Vagina (tissue), 2 donors: Measurements from ENCODE around the gene TBC1D21. TPM values are rescaled to one million over a fixed set of nuclear protein-coding genes. Genes with fewer than 3 reads are reported as not detected.

Experiments used
- DNase-seq, 2 donors: peaks; one replicate each; pipeline ENCODE4 v3.0.0-alpha.2; 2017; ENCODE audit errors: extremely low spot score in 2 of 2
- H3K27ac ChIP-seq: fragments of 200-600 bp; sonication (generic); one replicate; pipeline ENCODE4 v1.5.1; 2019
- H3K27me3 ChIP-seq: fragments of 200-600 bp; sonication (generic); one replicate; pipeline ENCODE4 v1.5.1; 2019
- H3K36me3 ChIP-seq, 2 donors: fragments of 200-600 bp; sonication (generic); one replicate each; pipeline ENCODE4 v1.5.1; 2017 to 2019
- H3K4me1 ChIP-seq: fragments of 200-600 bp; sonication (generic); one replicate; pipeline ENCODE4 v1.5.1; 2019
- H3K4me3 ChIP-seq, 2 donors: fragments of 200-600 bp; sonication (generic); 1 replicate in 1 of 2; 2 replicates in 1 of 2; pipeline ENCODE4 v1.5.1; 2016 to 2019
- H3K9me3 ChIP-seq: fragments of 200-600 bp; sonication (generic); one replicate; pipeline ENCODE4 v1.5.1; 2019
- POLR2A ChIP-seq, 2 donors: fragments of 450-650 bp; IDR thresholded peaks; one replicate each; pipeline ENCODE4 v1.6.1; 2017; ENCODE audit warnings: antibody characterized with exemption in 2 of 2, mild to moderate bottlenecking in 2 of 2, moderate library complexity in 2 of 2
- POLR2AphosphoS5 ChIP-seq, 2 donors: sonication (generic); formaldehyde crosslinking; IDR thresholded peaks; one replicate each; pipeline ENCODE4 v1.9.0; 2017; ENCODE audit warnings: antibody characterized with exemption in 2 of 2, mild to moderate bottlenecking in 2 of 2, low read depth in 1 of 2; ENCODE audit not compliant: insufficient read depth in 1 of 2
- intact Hi-C: fragments of 100-400 bp; cut with DNase I; formaldehyde crosslinking; loops from one replicate; pipeline ENCODE4 v1.15.1; 2023
- total RNA-seq: library from RNA; depleted of rRNA; stranded (reverse); fragments of >200 nt; gene quantifications from one replicate; pipeline ENCODE4 v1.2.3, GENCODE V29; 2016
- TF ChIP-seq, protein P1 (sequence below), 3 experiments: fragments of 450-650 bp in 2 of 3; fragments of 200-600 bp in 1 of 3; sonication (generic) in 1 of 3; IDR thresholded peaks; one replicate each; pipeline ENCODE4 v1.5.1; 2017 to 2019; ENCODE audit warnings: antibody characterized with exemption in 3 of 3, mild to moderate bottlenecking in 2 of 3, moderate library complexity in 2 of 3

Gene TBC1D21
- total RNA-seq, 1 donor from 2014 or later: not detected

DNA sequence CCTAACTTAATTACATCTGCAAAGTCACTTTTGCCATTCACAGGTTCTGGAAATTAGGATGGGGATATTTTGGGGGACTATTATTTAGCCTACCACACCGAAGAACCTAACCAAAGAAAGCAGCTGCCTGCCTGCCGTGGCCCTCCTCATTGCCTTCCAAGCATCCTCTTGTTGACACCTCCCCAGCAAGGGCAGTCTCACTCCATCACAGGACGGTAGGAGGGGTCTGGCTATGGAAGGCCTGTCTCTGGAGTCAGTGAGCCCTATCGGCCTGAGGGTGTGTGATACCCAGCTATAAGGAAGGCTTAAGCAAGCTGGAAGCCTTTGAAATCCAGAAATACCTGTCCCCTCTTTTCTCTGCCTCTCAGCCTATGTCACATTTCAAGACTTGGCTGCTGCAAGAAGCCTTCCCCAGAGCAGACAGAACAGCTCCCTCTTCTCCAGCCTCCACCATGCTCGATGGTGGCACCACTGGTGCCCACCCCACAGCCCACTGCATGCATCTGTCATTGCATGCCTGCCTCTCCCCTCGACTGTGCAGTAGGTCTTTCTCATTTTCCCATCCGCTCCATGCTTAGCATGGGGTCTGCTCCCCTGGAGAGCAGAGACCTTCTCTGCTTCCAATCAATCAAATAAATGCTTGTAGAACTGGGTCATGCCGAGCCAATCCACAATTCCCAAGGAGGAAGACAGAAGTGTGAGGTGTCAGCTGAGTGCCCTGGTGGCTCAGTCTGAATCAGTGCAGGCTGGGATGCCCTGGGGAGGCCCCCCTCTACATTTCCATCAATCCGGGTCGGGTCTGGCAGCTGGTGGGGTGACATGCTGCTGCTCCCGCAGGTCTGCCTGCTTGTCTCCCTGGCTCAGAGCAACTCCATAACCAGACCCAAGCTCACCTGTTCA is 29.0 kb downstream of the TBC1D21 start:
- intact Hi-C loops: loop anchor here (10.0 kb wide), 1 partner anchor 62 kb away; no protein-coding TSS in a partner anchor
- no peaks in the 10 kb centered on the region for H3K4me1 ChIP-seq
- no peak overlapping the region for H3K4me3 ChIP-seq
- H3K9me3 ChIP-seq: no peaks in the 10 kb centered on the region
- TF ChIP-seq POLR2AphosphoS5 (IDR thresholded peaks at IDR 0.05; ENCODE audit: insufficient read depth in 1 of 2, low read depth in 1 of 2) (no peak), POLR2A (IDR thresholded peaks at IDR 0.05) (no peak)
- TF ChIP-seq, protein P1, sequence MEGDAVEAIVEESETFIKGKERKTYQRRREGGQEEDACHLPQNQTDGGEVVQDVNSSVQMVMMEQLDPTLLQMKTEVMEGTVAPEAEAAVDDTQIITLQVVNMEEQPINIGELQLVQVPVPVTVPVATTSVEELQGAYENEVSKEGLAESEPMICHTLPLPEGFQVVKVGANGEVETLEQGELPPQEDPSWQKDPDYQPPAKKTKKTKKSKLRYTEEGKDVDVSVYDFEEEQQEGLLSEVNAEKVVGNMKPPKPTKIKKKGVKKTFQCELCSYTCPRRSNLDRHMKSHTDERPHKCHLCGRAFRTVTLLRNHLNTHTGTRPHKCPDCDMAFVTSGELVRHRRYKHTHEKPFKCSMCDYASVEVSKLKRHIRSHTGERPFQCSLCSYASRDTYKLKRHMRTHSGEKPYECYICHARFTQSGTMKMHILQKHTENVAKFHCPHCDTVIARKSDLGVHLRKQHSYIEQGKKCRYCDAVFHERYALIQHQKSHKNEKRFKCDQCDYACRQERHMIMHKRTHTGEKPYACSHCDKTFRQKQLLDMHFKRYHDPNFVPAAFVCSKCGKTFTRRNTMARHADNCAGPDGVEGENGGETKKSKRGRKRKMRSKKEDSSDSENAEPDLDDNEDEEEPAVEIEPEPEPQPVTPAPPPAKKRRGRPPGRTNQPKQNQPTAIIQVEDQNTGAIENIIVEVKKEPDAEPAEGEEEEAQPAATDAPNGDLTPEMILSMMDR (IDR thresholded peaks at IDR 0.05): no peak
- H3K27me3 ChIP-seq: no peaks in the 10 kb centered on the region
- no peak overlapping the region for H3K27ac ChIP-seq
- no peaks in the 10 kb centered on the region for H3K36me3 ChIP-seq
- DNase-seq: no peak

DNA sequence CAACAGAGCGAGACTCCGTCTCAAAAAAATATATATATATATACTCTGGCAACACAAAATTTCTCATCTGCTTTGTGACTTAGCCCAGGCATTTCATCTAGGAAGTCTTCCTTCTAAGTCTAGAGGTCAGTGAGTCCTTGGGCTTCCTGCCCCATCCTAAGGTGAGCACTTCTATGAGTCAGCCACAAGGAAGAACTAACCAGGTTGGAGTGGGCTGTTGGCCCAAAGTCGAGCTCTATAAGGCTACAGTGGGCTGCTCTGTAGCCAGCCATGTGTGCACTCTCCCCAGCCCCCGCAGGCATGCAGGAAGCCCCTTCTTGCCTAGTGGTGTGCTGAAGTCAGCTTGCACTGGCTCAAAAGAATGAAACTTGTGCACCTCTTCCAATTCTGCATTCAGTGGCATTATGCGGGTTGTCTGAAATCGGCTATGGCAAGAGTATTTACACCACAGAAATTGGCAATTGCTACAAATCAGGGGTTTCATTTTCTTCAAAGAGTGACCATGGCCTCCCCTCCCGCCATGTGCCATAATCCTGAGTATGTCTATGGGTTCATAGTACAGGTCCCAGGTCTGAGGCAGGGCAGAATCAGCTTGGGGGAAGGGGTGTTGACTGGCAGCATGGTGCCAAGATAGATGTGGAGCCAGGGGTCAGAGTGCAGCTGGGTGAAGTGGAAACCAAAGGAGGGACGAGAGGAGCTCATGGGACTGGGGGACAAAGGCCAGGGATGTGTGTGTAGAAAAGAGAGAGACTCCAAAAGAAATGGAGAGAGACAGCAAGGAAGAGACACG is 30.9 kb downstream of the TBC1D21 start:
- DNase-seq: no peak
- Histone ChIP-seq H3K36me3 (no peaks in the 10 kb centered on the region), H3K4me3 (no peak overlapping the region), H3K27ac (no peak overlapping the region), H3K4me1 (no peaks in the 10 kb centered on the region), H3K27me3 (no peaks in the 10 kb centered on the region), H3K9me3 (no peaks in the 10 kb centered on the region)
- TF ChIP-seq POLR2AphosphoS5 (IDR thresholded peaks at IDR 0.05; ENCODE audit: insufficient read depth in 1 of 2, low read depth in 1 of 2) (no peak), POLR2A (IDR thresholded peaks at IDR 0.05) (no peak)
- TF ChIP-seq, protein P1 (IDR thresholded peaks at IDR 0.05): no peak
- intact Hi-C loops: loop anchor here (10.0 kb wide), 1 partner anchor 61 kb away; no protein-coding TSS in a partner anchor

GRCh38 chr15:73905225-73905827 is 32.0 kb downstream of the TBC1D21 start:
- no peaks in the 10 kb centered on the region for H3K27me3 ChIP-seq
- no peak for TF ChIP-seq POLR2A (IDR thresholded peaks at IDR 0.05)
- TF ChIP-seq, protein P1 (IDR thresholded peaks at IDR 0.05): no peak
- TF ChIP-seq POLR2AphosphoS5 (IDR thresholded peaks at IDR 0.05; ENCODE audit: insufficient read depth in 1 of 2, low read depth in 1 of 2): no peak
- no peak for DNase-seq
- intact Hi-C loops: loop anchor here (10.0 kb wide), 1 partner anchor 59 kb away; no protein-coding TSS in a partner anchor
- H3K36me3 ChIP-seq: no peaks in the 10 kb centered on the region
- H3K9me3 ChIP-seq: no peaks in the 10 kb centered on the region
- H3K4me1 ChIP-seq: no peaks in the 10 kb centered on the region
- no peak overlapping the region for H3K27ac ChIP-seq
- H3K4me3 ChIP-seq: no peak overlapping the region

GRCh38 chr15:73906346-73907034 is 33.1 kb downstream of the TBC1D21 start:
- intact Hi-C loops: loop anchor here (10.0 kb wide), 1 partner anchor 58 kb away; no protein-coding TSS in a partner anchor
- no peak for DNase-seq
- TF ChIP-seq POLR2AphosphoS5 (IDR thresholded peaks at IDR 0.05; ENCODE audit: insufficient read depth in 1 of 2, low read depth in 1 of 2) (no peak), POLR2A (IDR thresholded peaks at IDR 0.05) (no peak)
- TF ChIP-seq, protein P1 (IDR thresholded peaks at IDR 0.05): no peak
- no peaks in the 10 kb centered on the region for H3K9me3 ChIP-seq
- H3K4me1 ChIP-seq: no peaks in the 10 kb centered on the region
- H3K4me3 ChIP-seq: no peak overlapping the region
- no peaks in the 10 kb centered on the region for H3K36me3 ChIP-seq
- H3K27ac ChIP-seq: no peak overlapping the region
- H3K27me3 ChIP-seq: no peaks in the 10 kb centered on the region
